HepG2 (cell line): ENCODE measurements around the gene GHRL. TPM values are rescaled to one million over a fixed set of nuclear protein-coding genes. Genes with fewer than 3 reads are reported as not detected.

Experiments
- ARNT ChIP-seq: fragments of 450-650 bp; IDR thresholded peaks from 2 replicates; pipeline ENCODE4 v1.6.1; 2017
- ATF1 ChIP-seq: IDR thresholded peaks from 2 replicates; pipeline ENCODE4 v1.6.1; 2016; ENCODE audit warnings: mild to moderate bottlenecking, control low read depth
- CBFB ChIP-seq: sonication (generic); formaldehyde crosslinking; IDR thresholded peaks from 2 replicates; pipeline ENCODE4 v1.4.0; 2020; ENCODE audit warnings: missing genetic modification reagents
- EP300 ChIP-seq, 3 experiments: sonication (generic) in 1 of 3; formaldehyde crosslinking in 1 of 3; IDR thresholded peaks; 2 replicates each; pipeline versions ENCODE4 v1.5.1 to v1.6.1; 2011 to 2020; ENCODE audit warnings: low read depth in 2 of 3, low read length in 2 of 3, borderline replicate concordance in 1 of 3, improper control_type of control experiment in 1 of 3, mild to moderate bottlenecking in 1 of 3, missing genetic modification reagents in 1 of 3, moderate library complexity in 1 of 3
- ETV5 ChIP-seq: IDR thresholded peaks from 2 replicates; pipeline ENCODE4 v1.6.1; 2018; ENCODE audit warnings: missing biosample characterization, missing genetic modification reagents, inconsistent platforms, borderline replicate concordance
- GRHL1 ChIP-seq: sonication (generic); formaldehyde crosslinking; conservative IDR thresholded peaks from 2 replicates; pipeline ENCODE4 v1.8.0; 2022; ENCODE audit warnings: missing genetic modification reagents
- HOXA3 ChIP-seq: sonication (generic); formaldehyde crosslinking; IDR thresholded peaks from 2 replicates; pipeline ENCODE4 v1.5.0; 2020; ENCODE audit warnings: missing genetic modification reagents
- IRX3 ChIP-seq: sonication (generic); formaldehyde crosslinking; IDR thresholded peaks from 2 replicates; pipeline ENCODE4 v1.8.1; 2023; ENCODE audit warnings: mild to moderate bottlenecking, low read depth, missing genetic modification reagents, borderline replicate concordance
- JUND ChIP-seq: sonication (generic); formaldehyde crosslinking; IDR thresholded peaks from 2 replicates; pipeline ENCODE4 v1.8.0; 2022; ENCODE audit warnings: mild to moderate bottlenecking, missing genetic modification reagents
- MTA3 ChIP-seq: sonication (generic); formaldehyde crosslinking; IDR thresholded peaks from 2 replicates; pipeline ENCODE4 v1.4.0; 2020; ENCODE audit warnings: missing genetic modification reagents
- RERE ChIP-seq: IDR thresholded peaks from 2 replicates; pipeline ENCODE4 v1.6.1; 2016; ENCODE audit warnings: low read depth, missing genetic modification reagents, missing compliant biosample characterization
- SAFB2 ChIP-seq: sonication (generic); formaldehyde crosslinking; IDR thresholded peaks from 2 replicates; pipeline ENCODE4 v1.5.1; 2020; ENCODE audit warnings: missing genetic modification reagents, low read depth, mild to moderate bottlenecking, borderline replicate concordance
- TBX2 ChIP-seq: sonication (generic); formaldehyde crosslinking; IDR thresholded peaks from 2 replicates; pipeline ENCODE4 v1.5.0; 2020; ENCODE audit warnings: missing genetic modification reagents, mild to moderate bottlenecking, borderline replicate concordance
- ZEB1 ChIP-seq: IDR thresholded peaks from 2 replicates; pipeline ENCODE4 v1.6.1; 2012; ENCODE audit warnings: mild to moderate bottlenecking, low read depth, inconsistent platforms; ENCODE audit not compliant: insufficient replicate concordance
- ZNF256 ChIP-seq: sonication (generic); formaldehyde crosslinking; conservative IDR thresholded peaks from 2 replicates; pipeline ENCODE4 v1.4.0; 2020; ENCODE audit warnings: missing genetic modification reagents
- ZNF264 ChIP-seq: sonication (generic); formaldehyde crosslinking; IDR thresholded peaks from 2 replicates; pipeline ENCODE4 v1.4.0; 2020; ENCODE audit warnings: missing genetic modification reagents
- ZNF30 ChIP-seq: sonication (generic); formaldehyde crosslinking; IDR thresholded peaks from 2 replicates; pipeline ENCODE4 v1.5.0; 2020; ENCODE audit warnings: mild to moderate bottlenecking, missing genetic modification reagents
- ZNF430 ChIP-seq: sonication (generic); formaldehyde crosslinking; IDR thresholded peaks from 2 replicates; pipeline ENCODE4 v1.9.0; 2021; ENCODE audit warnings: mild to moderate bottlenecking, missing genetic modification reagents
- ZNF670 ChIP-seq: sonication (generic); formaldehyde crosslinking; IDR thresholded peaks from 2 replicates; pipeline ENCODE4 v1.8.0; 2022; ENCODE audit warnings: mild to moderate bottlenecking, missing genetic modification reagents, borderline replicate concordance
- ZNF75D ChIP-seq: sonication (generic); formaldehyde crosslinking; IDR thresholded peaks from 2 replicates; pipeline ENCODE4 v1.8.1; 2023; ENCODE audit warnings: missing genetic modification reagents, mild to moderate bottlenecking, borderline replicate concordance
- ZNF784 ChIP-seq: sonication (generic); formaldehyde crosslinking; IDR thresholded peaks from 2 replicates; pipeline ENCODE4 v1.5.1; 2020; ENCODE audit warnings: missing genetic modification reagents, mild to moderate bottlenecking, borderline replicate concordance
- polyA plus RNA-seq, 8 experiments: library from polyadenylated mRNA; depleted of rRNA in 3 of 8; stranded (reverse) in 7 of 8; unstranded in 1 of 8; fragments of >200 nt; fragmentation: Illumina TruSeq in 4 of 8; extraction: Trizol in 4 of 8; gene quantifications; 2 replicates each; pipeline versions ENCODE4 v1.2.1 to v1.2.3, GENCODE V29; 2011 to 2016; ENCODE audit warnings: low read depth in 4 of 8, missing spikeins in 1 of 8, mixed read lengths in 1 of 8; ENCODE audit not compliant: insufficient read depth in 1 of 8
- total RNA-seq, 5 experiments: library from RNA; depleted of rRNA; stranded (reverse); fragments of >200 nt; fragmentation: Illumina TruSeq; extraction: Trizol; gene quantifications; 2 replicates each; pipeline ENCODE4 v1.2.3, GENCODE V29; 2016; ENCODE audit warnings: low read depth in 1 of 5

The GHRL gene
- total and polyA plus RNA-seq, 2 of the 13 experiments (the other 11 are each of a cell fraction or from before 2014, with no cell fraction given), result 0.09 TPM; not detected in 1

GRCh38 chr3:10292505-10293419 is at the start of gene GHRL (continued):
- TF ChIP-seq SAFB2, result no peak
- TF ChIP-seq ATF1, result no peak
- TF ChIP-seq ZNF264 (CRISPR knock-in tag), result peak; percentile 59; the same call in 1 of the 2 replicates
- no peak for TF ChIP-seq ZNF784 (CRISPR knock-in tag)
- TF ChIP-seq MTA3 (CRISPR knock-in tag), result no peak
- TF ChIP-seq TBX2 (CRISPR knock-in tag), result peak; percentile 69; the same call in 1 of the 2 replicates
- 0 out of 2 replicates have a peak, but pooled peaks have one; percentile 25 for TF ChIP-seq RERE (CRISPR knock-in tag)
- TF ChIP-seq GRHL1, result no peak
- no peak for TF ChIP-seq ZNF75D (CRISPR knock-in tag)
- TF ChIP-seq IRX3 (CRISPR knock-in tag), result no peak
- no peak for TF ChIP-seq ZNF256 (CRISPR knock-in tag)
- TF ChIP-seq EP300 (IDR thresholded peaks at IDR 0.05; ENCODE audit: low read depth in 2 of 2, low read length in 2 of 2), result peak in 1 of 2 experiments; percentile 80; a peak in 2 of 4 replicates
- TF ChIP-seq EP300 (CRISPR knock-in tag; IDR thresholded peaks at IDR 0.05; ENCODE audit: borderline replicate concordance), result peak; percentile 59; the same call in 1 of the 2 replicates
- TF ChIP-seq ETV5 (CRISPR knock-in tag), result peak; percentile 78; the same call in 1 of the 2 replicates
- TF ChIP-seq ZNF670 (CRISPR knock-in tag), result 0 out of 2 replicates have a peak, but pooled peaks have one; percentile 32
- no peak for TF ChIP-seq ZNF30
- peak; percentile 45 for TF ChIP-seq HOXA3 (CRISPR knock-in tag)
- no peak for TF ChIP-seq ARNT
- 0 out of 2 replicates have a peak, but pooled peaks have one; percentile 38 for TF ChIP-seq ZNF430 (CRISPR knock-in tag)
- peak; percentile 83 for TF ChIP-seq ZEB1
- no peak for TF ChIP-seq JUND
- no peak for TF ChIP-seq CBFB
